K562 treated with DMSO at 1 percent for 48 hours (cell line): Measurements from ENCODE around the gene DDX60. TPM values are rescaled to one million over a fixed set of nuclear protein-coding genes. Genes with fewer than 3 reads are reported as not detected.

Source experiments
- total RNA-seq: library from RNA; unstranded; fragments of 300-600 nt; gene quantifications from 2 replicates; pipeline ENCODE4 v1.2.3, GENCODE V29; 2022; ENCODE audit warnings: low replicate concordance; ENCODE audit errors: extremely low read depth

Gene DDX60
- not detected in 2 replicates for total RNA-seq

GRCh38 chr4:168318266-168318895, at the start of gene DDX60:
Gene DDX60 (minus strand): TSS chr4:168318752. CDS start chr4:168311259, 7,493 bp downstream.

Other genes with a start within 250 kb of the DDX60 start
- not detected in 2 replicates for gene ANXA10, start 226.2 kb downstream of the DDX60 start, total RNA-seq
- not detected in 2 replicates for gene DDX60L, start 161.7 kb upstream of the DDX60 start, total RNA-seq
- gene PALLD, start 178.3 kb upstream of the DDX60 start, total RNA-seq = not detected in 2 replicates